ENCODE measurements around the gene GRID1. TPM values are rescaled to one million over a fixed set of nuclear protein-coding genes. Genes with fewer than 3 reads are reported as not detected.

Gene GRID1
- total RNA-seq, 2 donors from 2014 or later = 0.37 to 0.67 TPM

DNA sequence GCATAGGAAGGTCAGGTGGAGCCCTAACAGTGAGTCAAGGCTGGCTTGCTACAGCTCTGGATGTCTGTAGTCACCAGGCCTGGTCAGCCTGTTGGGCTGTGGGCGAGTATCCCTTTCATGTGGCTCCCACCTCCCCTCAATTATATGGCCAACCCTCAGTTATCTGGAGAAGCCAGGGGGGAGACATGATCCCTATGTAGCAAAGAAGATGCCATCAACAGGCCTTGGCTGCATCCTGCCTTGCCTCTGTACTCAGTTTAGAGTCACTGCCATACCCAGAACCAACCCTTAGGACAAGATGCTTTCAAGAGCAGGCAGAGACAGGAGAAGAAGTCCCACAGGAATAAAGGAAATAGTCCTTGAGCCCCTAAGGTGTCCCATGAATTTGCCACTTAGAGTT is 763.9 kb downstream of the GRID1 start:
- H3K27ac ChIP-seq = no peak overlapping the region
- H3K9me3 ChIP-seq = no peaks in the 10 kb centered on the region
- no peaks in the 10 kb centered on the region for H3K4me1 ChIP-seq
- TF ChIP-seq, protein P1, sequence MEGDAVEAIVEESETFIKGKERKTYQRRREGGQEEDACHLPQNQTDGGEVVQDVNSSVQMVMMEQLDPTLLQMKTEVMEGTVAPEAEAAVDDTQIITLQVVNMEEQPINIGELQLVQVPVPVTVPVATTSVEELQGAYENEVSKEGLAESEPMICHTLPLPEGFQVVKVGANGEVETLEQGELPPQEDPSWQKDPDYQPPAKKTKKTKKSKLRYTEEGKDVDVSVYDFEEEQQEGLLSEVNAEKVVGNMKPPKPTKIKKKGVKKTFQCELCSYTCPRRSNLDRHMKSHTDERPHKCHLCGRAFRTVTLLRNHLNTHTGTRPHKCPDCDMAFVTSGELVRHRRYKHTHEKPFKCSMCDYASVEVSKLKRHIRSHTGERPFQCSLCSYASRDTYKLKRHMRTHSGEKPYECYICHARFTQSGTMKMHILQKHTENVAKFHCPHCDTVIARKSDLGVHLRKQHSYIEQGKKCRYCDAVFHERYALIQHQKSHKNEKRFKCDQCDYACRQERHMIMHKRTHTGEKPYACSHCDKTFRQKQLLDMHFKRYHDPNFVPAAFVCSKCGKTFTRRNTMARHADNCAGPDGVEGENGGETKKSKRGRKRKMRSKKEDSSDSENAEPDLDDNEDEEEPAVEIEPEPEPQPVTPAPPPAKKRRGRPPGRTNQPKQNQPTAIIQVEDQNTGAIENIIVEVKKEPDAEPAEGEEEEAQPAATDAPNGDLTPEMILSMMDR (IDR thresholded peaks at IDR 0.05) = no peak
- no peak overlapping the region for H3K4me3 ChIP-seq
- DNase-seq (ENCODE audit: low spot score) = peak; percentile 5
- no peaks in the 10 kb centered on the region for H3K27me3 ChIP-seq
- H3K36me3 ChIP-seq = no peaks in the 10 kb centered on the region

DNA sequence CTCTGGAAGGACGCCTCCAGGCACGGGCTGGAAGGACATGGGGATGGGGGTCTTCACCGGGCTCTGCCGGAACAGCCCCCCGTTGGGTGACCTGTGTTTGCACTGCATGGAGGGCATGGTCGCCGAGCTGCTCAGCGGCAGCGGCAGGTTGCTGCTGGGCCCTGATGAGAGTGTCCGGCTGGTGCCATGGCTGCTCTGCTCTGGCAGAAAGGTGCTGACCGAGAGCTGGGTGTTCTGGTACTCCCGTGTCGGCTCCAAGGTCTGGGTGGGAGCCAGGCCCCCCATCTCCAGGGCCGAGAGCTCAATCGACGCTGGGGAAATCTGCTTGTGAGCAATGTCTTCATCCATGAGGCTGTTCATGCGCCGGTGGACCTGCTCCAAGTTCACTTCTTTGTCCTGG is 764.3 kb downstream of the GRID1 start:
- H3K4me1 ChIP-seq = no peaks in the 10 kb centered on the region
- TF ChIP-seq, protein P1 (IDR thresholded peaks at IDR 0.05) = no peak
- H3K4me3 ChIP-seq = no peak overlapping the region
- no peak overlapping the region for H3K27ac ChIP-seq
- no peaks in the 10 kb centered on the region for H3K36me3 ChIP-seq
- no peaks in the 10 kb centered on the region for H3K9me3 ChIP-seq
- no peaks in the 10 kb centered on the region for H3K27me3 ChIP-seq
- peak; percentile 53 for DNase-seq (ENCODE audit: low spot score)

DNA sequence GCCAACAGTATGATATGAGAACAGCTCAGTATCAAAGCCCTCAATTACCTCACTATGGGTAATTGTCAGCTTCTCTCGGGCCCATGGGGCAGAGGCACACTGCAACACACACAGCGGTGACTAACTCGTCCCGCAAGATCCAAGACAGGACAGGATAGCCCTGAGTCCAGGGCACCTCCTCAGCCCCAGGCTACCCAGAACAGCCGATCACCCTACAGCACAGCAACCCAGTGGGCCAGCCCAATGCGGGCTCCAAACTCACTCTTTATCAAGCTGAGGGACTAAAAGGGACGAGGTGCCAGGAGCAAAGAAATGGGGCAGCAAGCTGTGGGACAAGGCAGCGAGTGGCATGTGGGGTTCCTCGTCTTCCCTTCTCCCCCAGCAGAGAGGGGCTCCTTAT is 765.1 kb downstream of the GRID1 start:
- no peaks in the 10 kb centered on the region for H3K36me3 ChIP-seq
- no peaks in the 10 kb centered on the region for H3K4me1 ChIP-seq
- H3K4me3 ChIP-seq = no peak overlapping the region
- TF ChIP-seq, protein P1 (IDR thresholded peaks at IDR 0.05) = no peak
- no peak overlapping the region for H3K27ac ChIP-seq
- peak; percentile 23 for DNase-seq (ENCODE audit: low spot score)
- no peaks in the 10 kb centered on the region for H3K9me3 ChIP-seq
- no peaks in the 10 kb centered on the region for H3K27me3 ChIP-seq

DNA sequence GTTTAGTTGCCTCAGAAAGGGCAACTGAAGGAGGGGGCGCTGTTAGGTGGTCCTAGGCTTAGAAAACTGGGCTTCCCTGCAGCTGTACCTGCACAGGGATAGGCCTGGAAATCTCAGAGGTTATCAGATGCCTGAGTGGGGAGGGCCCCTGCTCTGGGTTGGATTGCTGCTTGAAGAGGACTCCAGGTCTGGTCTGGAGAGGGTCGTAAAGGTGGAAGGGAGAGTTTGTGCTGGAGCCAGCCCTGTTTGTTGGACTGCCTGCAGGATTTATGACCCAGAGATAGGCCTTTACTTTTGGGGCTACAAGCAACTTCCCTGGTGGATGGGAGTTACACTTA is 765.9 kb downstream of the GRID1 start:
- H3K36me3 ChIP-seq = no peaks in the 10 kb centered on the region
- no peak for DNase-seq (ENCODE audit: low spot score)
- no peaks in the 10 kb centered on the region for H3K4me1 ChIP-seq
- no peak overlapping the region for H3K4me3 ChIP-seq
- no peaks in the 10 kb centered on the region for H3K27me3 ChIP-seq
- TF ChIP-seq, protein P1 (IDR thresholded peaks at IDR 0.05) = no peak
- no peaks in the 10 kb centered on the region for H3K9me3 ChIP-seq
- no peak overlapping the region for H3K27ac ChIP-seq

DNA sequence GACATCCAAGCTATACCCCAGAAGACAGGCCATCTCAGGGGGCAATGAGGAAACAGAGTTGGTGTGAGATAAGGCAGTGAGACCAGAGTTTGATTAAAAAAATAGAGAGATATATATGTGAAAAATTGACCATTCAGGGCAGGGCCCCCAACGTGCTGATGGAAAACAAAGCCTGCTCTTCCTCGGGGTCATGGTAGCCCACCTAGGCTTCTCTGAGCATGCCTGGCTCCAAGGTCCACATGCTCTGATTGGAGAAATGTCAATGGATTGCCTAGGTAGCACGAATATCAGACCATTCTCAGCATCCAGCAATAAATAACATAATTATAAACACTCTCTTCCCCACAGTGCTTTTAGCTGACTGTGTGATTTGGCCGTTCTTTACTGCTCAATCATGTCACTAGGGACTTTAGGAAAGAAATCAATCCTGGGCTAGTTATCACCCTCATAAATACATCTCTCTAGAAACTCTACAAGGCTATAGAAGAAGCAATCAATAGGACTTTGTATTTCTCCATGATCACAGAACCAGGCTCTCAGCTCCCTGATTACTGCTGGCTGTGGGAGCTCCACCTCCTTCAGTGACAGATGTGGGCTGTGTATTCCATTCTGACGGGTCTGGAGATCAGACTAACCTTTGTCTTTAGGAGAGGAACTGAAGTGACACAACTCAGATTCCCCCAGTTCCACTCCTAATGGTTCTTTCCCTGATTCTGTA is 766.4 kb downstream of the GRID1 start:
- H3K9me3 ChIP-seq = no peaks in the 10 kb centered on the region
- H3K4me1 ChIP-seq = no peaks in the 10 kb centered on the region
- DNase-seq (ENCODE audit: low spot score) = peak; percentile 23
- H3K27ac ChIP-seq = no peak overlapping the region
- H3K27me3 ChIP-seq = no peaks in the 10 kb centered on the region
- no peaks in the 10 kb centered on the region for H3K36me3 ChIP-seq
- TF ChIP-seq, protein P1 (IDR thresholded peaks at IDR 0.05) = no peak
- no peak overlapping the region for H3K4me3 ChIP-seq

DNA sequence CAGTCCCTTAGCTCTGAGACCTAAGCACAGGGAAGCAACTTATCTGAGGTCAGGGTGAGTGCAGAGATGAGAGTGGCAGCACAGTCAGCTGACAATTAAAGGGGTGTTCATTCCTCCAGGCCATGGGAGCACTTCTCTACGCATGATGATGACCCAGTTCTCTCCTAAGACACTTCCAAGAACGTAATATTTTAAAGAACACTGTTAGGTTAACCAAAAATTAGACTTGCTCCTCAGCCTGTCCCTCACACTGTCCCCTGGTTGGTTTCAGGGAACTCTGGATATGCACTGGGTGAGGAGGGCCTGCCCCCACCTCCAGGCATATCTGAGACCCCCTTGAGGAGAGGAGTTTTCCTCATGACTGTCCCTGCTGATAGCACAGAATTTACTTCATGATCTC is 767.5 kb downstream of the GRID1 start:
- no peak overlapping the region for H3K27ac ChIP-seq
- H3K27me3 ChIP-seq = no peaks in the 10 kb centered on the region
- H3K4me3 ChIP-seq = no peak overlapping the region
- TF ChIP-seq, protein P1 (IDR thresholded peaks at IDR 0.05) = no peak
- DNase-seq (ENCODE audit: low spot score) = peak; percentile 30
- H3K9me3 ChIP-seq = no peaks in the 10 kb centered on the region
- no peaks in the 10 kb centered on the region for H3K4me1 ChIP-seq
- no peaks in the 10 kb centered on the region for H3K36me3 ChIP-seq
